Endothelial cell of umbilical vein (primary cell): Measurements from ENCODE around the gene IL3RA. TPM values are rescaled to one million over a fixed set of nuclear protein-coding genes. Genes with fewer than 3 reads are reported as not detected.

Experiments used
- BruUV-seq: library from RNA; stranded (reverse); fragments of 400-500 nt; replicated peaks from 2 replicates; lab custom pipeline; 2021; lab: Mats Ljungman, UMichigan
- CTCF ChIA-PET: fragments of 300-600, 350-600 bp; sonication (Branson Sonifier 250); formaldehyde crosslinking; loops from one replicate; lab custom pipeline; 2021; ENCODE audit warnings: antibody characterized with exemption, inconsistent platforms; lab: Charles Lee
- POLR2A ChIA-PET: fragments of 300-600, 350-600 bp; sonication (Branson Sonifier 250); formaldehyde crosslinking; loops from one replicate; lab custom pipeline; 2021; ENCODE audit warnings: antibody characterized with exemption, inconsistent platforms; lab: Charles Lee
- DNase-seq: peaks from one replicate; pipeline ENCODE4 v3.0.0-alpha.2; 2011; ENCODE audit warnings: low read depth, low spot score
- FAIRE-seq: peaks from 2 replicates; lab custom pipeline; 2011; peaks lifted over from hg19 to GRCh38; lab: Jason Lieb, UNC
- H2AFZ ChIP-seq: 2 replicates; pipeline ENCODE4 v1.6.0; 2012; ENCODE audit warnings: low read depth, low read length, control low read depth, inconsistent platforms
- H3K27ac ChIP-seq: 2 replicates; pipeline ENCODE4 v1.5.1; 2011; ENCODE audit warnings: low read depth, mild to moderate bottlenecking, control low read depth, low read length, moderate library complexity; ENCODE audit not compliant: insufficient read depth
- H3K27me3 ChIP-seq, 2 experiments: 2 replicates each; pipeline versions ENCODE4 v1.6.0 to v1.6.1; 2011; ENCODE audit warnings: low read length in 2 of 2, mixed read lengths in 1 of 2; ENCODE audit not compliant: control insufficient read depth in 2 of 2, insufficient read depth in 2 of 2
- H3K36me3 ChIP-seq, 2 experiments: 2 replicates in 1 of 2; 3 replicates in 1 of 2; pipeline ENCODE4 v1.5.1; 2011; ENCODE audit warnings: low read length in 2 of 2, mild to moderate bottlenecking in 1 of 2, moderate library complexity in 1 of 2; ENCODE audit not compliant: control insufficient read depth in 2 of 2, insufficient read depth in 2 of 2; ENCODE audit errors: extremely low read depth in 1 of 2
- H3K4me1 ChIP-seq: 3 replicates; pipeline ENCODE4 v1.5.1; 2011; ENCODE audit warnings: mild to moderate bottlenecking, low read length; ENCODE audit not compliant: control insufficient read depth, insufficient read depth; ENCODE audit errors: extremely low read depth
- H3K4me2 ChIP-seq: 2 replicates; pipeline ENCODE4 v1.6.1; 2011; ENCODE audit warnings: low read length, control low read depth, mixed read lengths; ENCODE audit not compliant: insufficient read depth
- H3K4me3 ChIP-seq, 3 experiments: fragments of 200-600 bp in 1 of 3; sonication (generic), shearing (Covaris generic) in 1 of 3; replicated peaks in 1 of 3; 2 replicates each; pipeline ENCODE4 v1.5.1; 2011 to 2016; ENCODE audit warnings: control low read depth in 3 of 3, low read length in 3 of 3, mild to moderate bottlenecking in 2 of 3, inconsistent platforms in 1 of 3, low read depth in 1 of 3, moderate library complexity in 1 of 3; ENCODE audit not compliant: insufficient read depth in 1 of 3
- H3K79me2 ChIP-seq: 2 replicates; pipeline ENCODE4 v1.6.0; 2012; ENCODE audit warnings: low read length, inconsistent platforms; ENCODE audit not compliant: control insufficient read depth, insufficient read depth
- H3K9ac ChIP-seq: replicated peaks from 2 replicates; pipeline ENCODE3; 2011; ENCODE audit warnings: low read length, control low read depth; ENCODE audit not compliant: insufficient read depth; ENCODE audit errors: extremely low read depth
- H3K9me1 ChIP-seq: replicated peaks from 3 replicates; pipeline ENCODE4 v1.6.0; 2011; ENCODE audit warnings: mild to moderate bottlenecking, low read length; ENCODE audit not compliant: control insufficient read depth, insufficient read depth; ENCODE audit errors: extremely low read depth
- H3K9me3 ChIP-seq: replicated peaks from 2 replicates; pipeline ENCODE4 v1.5.1; 2012; ENCODE audit warnings: low read length, inconsistent platforms; ENCODE audit not compliant: control insufficient read depth, insufficient read depth
- H4K20me1 ChIP-seq: replicated peaks from 2 replicates; pipeline ENCODE3; 2011; ENCODE audit warnings: mild to moderate bottlenecking, low read length; ENCODE audit not compliant: control insufficient read depth, insufficient read depth; ENCODE audit errors: extremely low read depth
- JUN ChIP-seq: IDR thresholded peaks from 2 replicates; pipeline ENCODE4 v1.6.1; 2011; ENCODE audit warnings: borderline replicate concordance, low read depth; ENCODE audit not compliant: insufficient read length, insufficient read depth
- POLR2AphosphoS5 ChIP-seq: IDR thresholded peaks from 2 replicates; pipeline ENCODE4 v1.6.1; 2012; ENCODE audit warnings: low read depth, mild to moderate bottlenecking, control low read depth, low read length, moderate library complexity; ENCODE audit not compliant: insufficient read depth
- dilution Hi-C: fragments of 300-500 bp; cut with MboI; formaldehyde crosslinking; loops from one replicate; pipeline ENCODE4 v1.15.0; 2019; ENCODE audit warnings: low sequenced_read_pairs; ENCODE audit not compliant: extremely low pct_ligation_motif_present
- intact Hi-C: fragments of 100-400 bp; cut with micrococcal nuclease; formaldehyde crosslinking; loops from one replicate; pipeline ENCODE4 v1.10.0; 2022
- polyA plus RNA-seq, 4 experiments: library from polyadenylated mRNA; depleted of rRNA in 3 of 4; stranded (reverse) in 3 of 4; unstranded in 1 of 4; fragments of >200 nt; gene quantifications; 2 replicates each; pipeline versions ENCODE4 v1.2.1 to v1.2.3, GENCODE V29; 2011 to 2012; ENCODE audit warnings: missing spikeins in 1 of 4
- total RNA-seq: library from RNA; stranded (reverse); gene quantifications from 2 replicates; pipeline ENCODE4 v1.2.3, GENCODE V29; 2021
- TF ChIP-seq, protein P1 (sequence below): IDR thresholded peaks from 2 replicates; pipeline ENCODE4 v1.6.1; 2011; ENCODE audit not compliant: insufficient read depth, insufficient read length
- TF ChIP-seq, protein P2 (sequence below), 2 donors: IDR thresholded peaks; 1 replicate in 1 of 2; 2 replicates in 1 of 2; pipeline ENCODE4 v1.5.1; 2011; ENCODE audit warnings: low read length in 2 of 2, mild to moderate bottlenecking in 2 of 2, moderate library complexity in 2 of 2, control low read depth in 1 of 2, inconsistent platforms in 1 of 2, low read depth in 1 of 2; ENCODE audit not compliant: insufficient read depth in 1 of 2; ENCODE audit errors: extremely low read depth in 1 of 2

IL3RA gene
- total and polyA plus RNA-seq, 2 donors (not counting 3 experiments of a cell fraction or from before 2014, with no cell fraction given), result 28.9 to 35.1 TPM

DNA sequence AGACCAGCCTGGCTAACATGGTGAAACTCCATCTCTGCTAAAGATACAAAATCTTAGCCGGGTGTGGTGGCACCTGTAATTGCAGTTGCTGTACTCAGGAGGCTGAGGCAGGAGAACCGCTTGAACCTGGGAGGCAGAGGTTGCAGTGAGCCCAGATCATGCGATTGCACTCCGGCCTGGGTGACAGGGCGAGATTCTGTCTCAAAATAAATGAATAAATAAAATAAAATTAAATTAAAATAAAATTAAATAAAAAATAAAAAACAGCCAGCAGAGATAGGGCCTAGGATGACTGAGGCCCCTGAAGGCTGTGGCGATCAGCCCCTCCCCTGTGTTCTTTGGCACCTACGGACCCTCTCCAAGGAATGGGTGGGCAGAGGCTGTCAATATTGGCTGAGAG is 22.8 kb upstream of the IL3RA start:
- H3K4me3 ChIP-seq, result no peak overlapping the region
- H3K4me1 ChIP-seq, result no peaks in the 10 kb centered on the region
- BruUV-seq, result no TSS peak
- DNase-seq (no peak), FAIRE-seq (no peak)
- ChIA-PET CTCF (no interaction called here), POLR2A (no interaction called here)
- H3K27me3 ChIP-seq, result no peaks in the 10 kb centered on the region
- dilution Hi-C loops, result no loop called here
- H3K9me3 ChIP-seq, result no peaks in the 10 kb centered on the region
- H2AFZ ChIP-seq, result no peak overlapping the region
- no peaks in the 10 kb centered on the region for H3K79me2 ChIP-seq
- H4K20me1 ChIP-seq, result no peaks in the 10 kb centered on the region
- intact Hi-C loops, result no loop called here
- H3K36me3 ChIP-seq, result no peaks in the 10 kb centered on the region
- H3K9me1 ChIP-seq, result no peaks in the 10 kb centered on the region
- no peak overlapping the region for H3K9ac ChIP-seq
- no peak overlapping the region for H3K4me2 ChIP-seq
- H3K27ac ChIP-seq, result no peak overlapping the region
- TF ChIP-seq, protein P1, sequence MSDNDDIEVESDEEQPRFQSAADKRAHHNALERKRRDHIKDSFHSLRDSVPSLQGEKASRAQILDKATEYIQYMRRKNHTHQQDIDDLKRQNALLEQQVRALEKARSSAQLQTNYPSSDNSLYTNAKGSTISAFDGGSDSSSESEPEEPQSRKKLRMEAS, result no peak
- TF ChIP-seq POLR2AphosphoS5, result no peak
- no peak for TF ChIP-seq JUN
- TF ChIP-seq, protein P2, sequence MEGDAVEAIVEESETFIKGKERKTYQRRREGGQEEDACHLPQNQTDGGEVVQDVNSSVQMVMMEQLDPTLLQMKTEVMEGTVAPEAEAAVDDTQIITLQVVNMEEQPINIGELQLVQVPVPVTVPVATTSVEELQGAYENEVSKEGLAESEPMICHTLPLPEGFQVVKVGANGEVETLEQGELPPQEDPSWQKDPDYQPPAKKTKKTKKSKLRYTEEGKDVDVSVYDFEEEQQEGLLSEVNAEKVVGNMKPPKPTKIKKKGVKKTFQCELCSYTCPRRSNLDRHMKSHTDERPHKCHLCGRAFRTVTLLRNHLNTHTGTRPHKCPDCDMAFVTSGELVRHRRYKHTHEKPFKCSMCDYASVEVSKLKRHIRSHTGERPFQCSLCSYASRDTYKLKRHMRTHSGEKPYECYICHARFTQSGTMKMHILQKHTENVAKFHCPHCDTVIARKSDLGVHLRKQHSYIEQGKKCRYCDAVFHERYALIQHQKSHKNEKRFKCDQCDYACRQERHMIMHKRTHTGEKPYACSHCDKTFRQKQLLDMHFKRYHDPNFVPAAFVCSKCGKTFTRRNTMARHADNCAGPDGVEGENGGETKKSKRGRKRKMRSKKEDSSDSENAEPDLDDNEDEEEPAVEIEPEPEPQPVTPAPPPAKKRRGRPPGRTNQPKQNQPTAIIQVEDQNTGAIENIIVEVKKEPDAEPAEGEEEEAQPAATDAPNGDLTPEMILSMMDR (IDR thresholded peaks at IDR 0.05; ENCODE audit: extremely low read depth in 1 of 2, insufficient read depth in 1 of 2, low read depth in 1 of 2, low read length in 2 of 2), result no peak

DNA sequence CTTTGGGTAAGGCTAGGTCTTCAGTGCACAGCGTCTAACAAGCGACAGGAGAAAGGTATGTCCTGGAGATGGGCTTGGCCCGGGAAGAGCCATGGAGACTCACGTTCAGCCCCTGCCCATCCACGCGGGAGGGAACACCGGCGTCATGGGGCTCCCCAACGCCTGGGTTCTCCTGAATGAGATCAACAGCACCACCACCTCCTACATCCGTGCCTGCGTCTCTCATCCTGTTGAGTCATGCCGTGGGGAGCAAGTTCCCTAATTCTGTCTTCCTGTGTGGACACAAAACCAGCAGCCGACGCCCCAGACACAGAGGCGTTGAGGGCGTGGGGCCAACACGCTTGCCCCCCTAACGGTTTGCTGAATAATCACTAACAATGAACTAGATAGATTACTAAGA is 20.1 kb upstream of the IL3RA start:
- H3K27ac ChIP-seq, result no peak overlapping the region
- intact Hi-C loops (loop anchor here (5.0 kb wide), 1 partner anchor 889 kb away; no protein-coding TSS in a partner anchor), dilution Hi-C loops (no loop called here)
- no peaks in the 10 kb centered on the region for H3K9me3 ChIP-seq
- FAIRE-seq, result no peak
- no peaks in the 10 kb centered on the region for H4K20me1 ChIP-seq
- H3K4me3 ChIP-seq, result no peak overlapping the region
- H3K27me3 ChIP-seq, result no peaks in the 10 kb centered on the region
- H2AFZ ChIP-seq, result no peak overlapping the region
- no peak overlapping the region for H3K9ac ChIP-seq
- TF ChIP-seq JUN, result no peak
- BruUV-seq, result no TSS peak
- POLR2A ChIA-PET, result no interaction called here
- DNase-seq, result no peak
- H3K4me2 ChIP-seq, result no peak overlapping the region
- H3K4me1 ChIP-seq, result no peaks in the 10 kb centered on the region
- no peaks in the 10 kb centered on the region for H3K79me2 ChIP-seq
- no peaks in the 10 kb centered on the region for H3K36me3 ChIP-seq
- no peaks in the 10 kb centered on the region for H3K9me1 ChIP-seq
- CTCF ChIA-PET, result no interaction called here
